Measurements from ENCODE around the gene UBA1. TPM values are rescaled to one million over a fixed set of nuclear protein-coding genes. Genes with fewer than 3 reads are reported as not detected.

Gene UBA1
- total and polyA plus RNA-seq, 2 of the 13 experiments (the other 11 are each of a cell fraction or from before 2014, with no cell fraction given) = 93.3 to 129 TPM

- TF ChIP-seq, protein P1, sequence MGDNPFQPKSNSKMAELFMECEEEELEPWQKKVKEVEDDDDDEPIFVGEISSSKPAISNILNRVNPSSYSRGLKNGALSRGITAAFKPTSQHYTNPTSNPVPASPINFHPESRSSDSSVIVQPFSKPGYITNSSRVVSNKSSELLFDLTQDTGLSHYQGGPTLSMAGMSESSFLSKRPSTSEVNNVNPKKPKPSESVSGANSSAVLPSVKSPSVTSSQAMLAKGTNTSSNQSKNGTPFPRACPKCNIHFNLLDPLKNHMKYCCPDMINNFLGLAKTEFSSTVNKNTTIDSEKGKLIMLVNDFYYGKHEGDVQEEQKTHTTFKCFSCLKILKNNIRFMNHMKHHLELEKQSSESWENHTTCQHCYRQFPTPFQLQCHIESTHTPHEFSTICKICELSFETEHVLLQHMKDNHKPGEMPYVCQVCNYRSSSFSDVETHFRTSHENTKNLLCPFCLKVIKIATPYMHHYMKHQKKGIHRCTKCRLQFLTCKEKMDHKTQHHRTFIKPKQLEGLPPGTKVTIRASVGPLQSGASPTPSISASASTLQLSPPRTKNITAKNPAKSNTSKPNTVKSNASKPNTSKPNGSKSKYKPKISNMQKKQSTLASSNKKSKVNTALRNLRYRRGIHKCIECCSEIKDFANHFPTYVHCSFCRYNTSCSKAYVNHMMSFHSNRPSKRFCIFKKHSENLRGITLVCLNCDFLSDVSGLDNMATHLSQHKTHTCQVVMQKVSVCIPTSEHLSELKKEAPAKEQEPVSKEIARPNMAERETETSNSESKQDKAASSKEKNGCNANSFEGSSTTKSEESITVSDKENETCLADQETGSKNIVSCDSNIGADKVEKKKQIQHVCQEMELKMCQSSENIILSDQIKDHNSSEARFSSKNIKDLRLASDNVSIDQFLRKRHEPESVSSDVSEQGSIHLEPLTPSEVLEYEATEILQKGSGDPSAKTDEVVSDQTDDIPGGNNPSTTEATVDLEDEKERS (CRISPR knock-in tag; IDR thresholded peaks at IDR 0.05) = no peak
- TF ChIP-seq ZNF512B (CRISPR knock-in tag; IDR thresholded peaks at IDR 0.05; ENCODE audit: borderline replicate concordance) = no peak
- TF ChIP-seq BHLHE40 (IDR thresholded peaks at IDR 0.05; ENCODE audit: low read length) = no peak
- TF ChIP-seq RAD21 (CRISPR knock-in tag; IDR thresholded peaks at IDR 0.05) = no peak
These were observed 46.4 kb upstream of the UBA1 start (continued) for GRCh38 chrX:47146936-47147859.

GRCh38 chrX:47148946-47149345 lies 44.7 kb upstream of the UBA1 start:
- no TSS peak for BruUV-seq (replicated peaks)
- Histone ChIP-seq H3K4me3 (replicated peaks in 1 of 3; ENCODE audit: insufficient read depth in 1 of 3, low read depth in 2 of 3, low read length in 3 of 3) (no peak overlapping the region), H3K79me2 (ENCODE audit: insufficient read depth, low read length) (peaks cover 62% of the 10 kb centered on the region), H3K9ac (ENCODE audit: insufficient read depth, low read depth, low read length) (no peak overlapping the region), H3K36me3 (replicated peaks in 1 of 2; ENCODE audit: control insufficient read depth in 1 of 2, insufficient read depth in 2 of 2, low read length in 2 of 2) (peaks cover 0 to 9% of the 10 kb centered on the region in 2 experiments; a peak in 1 of 5 replicates), H2AFZ (ENCODE audit: low read length) (no peak overlapping the region), H3K27ac (ENCODE audit: extremely low read length, insufficient read depth, low read length) (no peak overlapping the region), H4K20me1 (ENCODE audit: insufficient read depth, low read length) (peaks cover 18% of the 10 kb centered on the region; the same call in 1 of the 2 replicates), H3K9me3 (ENCODE audit: low read length) (no peaks in the 10 kb centered on the region), H3K27me3 (ENCODE audit: control insufficient read depth in 1 of 2, insufficient read depth in 2 of 2, low read length in 2 of 2) (no peaks in the 10 kb centered on the region), H3K4me2 (ENCODE audit: low read depth, low read length) (no peak overlapping the region), H3K4me1 (ENCODE audit: insufficient read depth, low read length) (peaks cover 14% of the 10 kb centered on the region)
- intact Hi-C loops (cut with micrococcal nuclease; ENCODE audit: unreplicated experiment) (no loop called here), in situ Hi-C loops (cut with HindIII; ENCODE audit: extremely low pct_ligation_motif_present, low pct_unique_long_range_greater_than_20kb) (no loop called here)
- no peak for ATAC-seq
- CTCF ChIA-PET (ENCODE audit: low intra/inter-chr PET ratio, low total read pairs) = no interaction called here
- no peak for DNase-seq (ENCODE audit: low spot score)
- 87% methylated on average over 2 of the region's 2 CpGs for WGBS (ENCODE audit: low lambda C conversion rate)
- POLR2A ChIA-PET = no interaction called here
- no peak for FAIRE-seq
- TF ChIP-seq ZFP62 (CRISPR knock-in tag; IDR thresholded peaks at IDR 0.05) = no peak
- no peak for TF ChIP-seq MAFG (CRISPR knock-in tag; IDR thresholded peaks at IDR 0.05)
- TF ChIP-seq E2F1 (CRISPR knock-in tag; IDR thresholded peaks at IDR 0.05) = no peak
- TF ChIP-seq, protein P2, sequence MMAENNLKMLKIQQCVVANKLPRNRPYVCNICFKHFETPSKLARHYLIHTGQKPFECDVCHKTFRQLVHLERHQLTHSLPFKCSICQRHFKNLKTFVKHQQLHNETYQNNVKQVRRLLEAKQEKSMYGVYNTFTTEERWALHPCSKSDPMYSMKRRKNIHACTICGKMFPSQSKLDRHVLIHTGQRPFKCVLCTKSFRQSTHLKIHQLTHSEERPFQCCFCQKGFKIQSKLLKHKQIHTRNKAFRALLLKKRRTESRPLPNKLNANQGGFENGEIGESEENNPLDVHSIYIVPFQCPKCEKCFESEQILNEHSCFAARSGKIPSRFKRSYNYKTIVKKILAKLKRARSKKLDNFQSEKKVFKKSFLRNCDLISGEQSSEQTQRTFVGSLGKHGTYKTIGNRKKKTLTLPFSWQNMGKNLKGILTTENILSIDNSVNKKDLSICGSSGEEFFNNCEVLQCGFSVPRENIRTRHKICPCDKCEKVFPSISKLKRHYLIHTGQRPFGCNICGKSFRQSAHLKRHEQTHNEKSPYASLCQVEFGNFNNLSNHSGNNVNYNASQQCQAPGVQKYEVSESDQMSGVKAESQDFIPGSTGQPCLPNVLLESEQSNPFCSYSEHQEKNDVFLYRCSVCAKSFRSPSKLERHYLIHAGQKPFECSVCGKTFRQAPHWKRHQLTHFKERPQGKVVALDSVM (CRISPR knock-in tag; IDR thresholded peaks at IDR 0.05) = no peak
- TF ChIP-seq ZNF720 (CRISPR knock-in tag; IDR thresholded peaks at IDR 0.05) = no peak
